HG02885 (cell line): ENCODE data around the gene PRR7.
A peak's percentile ranks its signal among the peaks of the same experiment; 100 is the strongest.

Experiments
- ATAC-seq: cut with Tn5 transposase; IDR thresholded peaks from one replicate; pipeline ENCODE4 v1.9.1; 2021; ENCODE audit warnings: mild to moderate bottlenecking; ENCODE audit not compliant: unreplicated experiment, poor library complexity

PRR7 gene

GRCh38 chr5:177421062-177421798 is 25.4 kb upstream of the PRR7 start:
- no peak for ATAC-seq

DNA sequence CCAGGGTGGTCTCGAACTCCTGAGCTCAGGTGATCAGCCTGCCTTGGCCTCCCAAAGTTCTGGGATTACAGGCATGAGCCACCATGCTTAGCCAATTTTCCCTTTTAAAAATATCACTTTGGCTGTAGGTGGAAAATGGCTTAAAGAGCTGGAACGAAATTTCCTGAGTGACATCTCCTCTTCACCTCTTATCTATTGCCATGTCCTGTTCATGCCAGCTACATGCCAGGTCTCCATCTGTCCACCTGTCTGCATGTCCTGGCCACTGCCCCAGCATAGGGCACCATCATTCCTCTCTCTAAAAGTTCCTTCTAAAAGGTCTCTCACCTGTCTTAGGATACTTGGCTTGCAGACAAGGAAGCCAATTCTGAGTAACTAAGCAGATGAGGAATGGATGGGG is 22.9 kb upstream of the PRR7 start:
- no peak for ATAC-seq

DNA sequence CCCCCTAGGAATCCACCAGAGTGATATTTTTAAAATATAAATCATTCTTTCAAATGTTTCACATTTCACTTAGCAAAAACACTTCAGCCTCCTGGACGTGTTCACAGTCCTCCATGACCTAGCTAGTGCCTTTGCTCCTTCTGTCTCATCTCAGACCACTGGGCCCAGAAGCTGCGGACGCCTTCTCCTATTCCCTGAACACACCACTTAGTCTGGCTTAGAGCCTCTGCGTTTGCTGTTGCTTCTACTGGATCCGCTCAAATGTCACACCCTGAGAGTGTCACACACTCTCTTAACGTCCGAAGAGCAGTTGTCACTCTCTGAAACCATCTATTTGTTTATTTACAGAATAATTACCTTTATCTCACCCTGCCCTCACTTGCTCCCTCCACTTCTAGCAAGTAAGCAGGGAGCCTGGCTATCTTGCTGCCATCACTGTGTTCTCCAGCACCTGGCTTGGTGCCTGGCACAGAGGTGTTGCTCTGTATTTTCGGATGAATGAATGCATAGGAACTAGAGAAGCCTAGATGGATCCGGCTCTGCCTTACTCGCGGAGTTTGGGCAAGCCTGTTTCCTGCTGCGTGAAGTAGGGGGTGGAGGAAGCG is 21.3 kb upstream of the PRR7 start:
- ATAC-seq: no peak

DNA sequence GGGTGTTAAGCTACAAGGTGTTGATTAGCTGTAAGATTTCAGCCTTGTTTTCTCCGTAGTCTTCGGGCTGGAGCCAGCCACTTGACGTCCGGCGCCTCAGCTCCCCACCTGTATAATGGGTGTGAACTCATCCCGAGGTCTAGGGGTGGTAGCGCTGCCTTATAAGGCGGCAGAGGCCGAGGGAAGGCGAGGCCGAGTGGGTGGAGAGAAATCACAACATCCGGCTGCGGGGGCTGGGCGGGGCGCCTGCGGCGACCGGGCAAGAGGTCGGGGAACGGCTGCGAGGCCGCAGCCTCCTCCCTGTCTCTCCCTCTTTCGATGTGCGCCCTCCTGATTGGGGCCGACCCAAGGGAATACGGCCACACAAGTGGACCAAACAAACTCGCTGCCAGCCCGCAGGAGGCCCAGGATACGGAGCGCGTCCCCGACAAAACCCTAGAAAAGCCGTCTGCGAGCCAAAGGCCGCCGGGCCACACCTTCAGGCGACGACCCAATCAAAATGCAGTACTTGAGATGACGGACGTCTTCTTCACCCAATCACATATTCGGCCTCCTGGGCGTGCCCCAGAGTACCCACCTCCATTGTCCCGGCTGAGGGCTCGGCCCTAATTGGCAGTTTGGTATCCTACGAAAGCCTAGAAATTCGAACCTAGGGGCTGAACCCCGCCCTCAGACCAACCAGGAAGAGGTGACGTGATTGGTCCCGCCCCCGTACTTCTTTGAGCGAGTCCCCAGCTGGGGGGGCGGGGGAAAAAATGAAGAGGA is 20.6 kb upstream of the PRR7 start:
- peak; percentile 80 for ATAC-seq

DNA sequence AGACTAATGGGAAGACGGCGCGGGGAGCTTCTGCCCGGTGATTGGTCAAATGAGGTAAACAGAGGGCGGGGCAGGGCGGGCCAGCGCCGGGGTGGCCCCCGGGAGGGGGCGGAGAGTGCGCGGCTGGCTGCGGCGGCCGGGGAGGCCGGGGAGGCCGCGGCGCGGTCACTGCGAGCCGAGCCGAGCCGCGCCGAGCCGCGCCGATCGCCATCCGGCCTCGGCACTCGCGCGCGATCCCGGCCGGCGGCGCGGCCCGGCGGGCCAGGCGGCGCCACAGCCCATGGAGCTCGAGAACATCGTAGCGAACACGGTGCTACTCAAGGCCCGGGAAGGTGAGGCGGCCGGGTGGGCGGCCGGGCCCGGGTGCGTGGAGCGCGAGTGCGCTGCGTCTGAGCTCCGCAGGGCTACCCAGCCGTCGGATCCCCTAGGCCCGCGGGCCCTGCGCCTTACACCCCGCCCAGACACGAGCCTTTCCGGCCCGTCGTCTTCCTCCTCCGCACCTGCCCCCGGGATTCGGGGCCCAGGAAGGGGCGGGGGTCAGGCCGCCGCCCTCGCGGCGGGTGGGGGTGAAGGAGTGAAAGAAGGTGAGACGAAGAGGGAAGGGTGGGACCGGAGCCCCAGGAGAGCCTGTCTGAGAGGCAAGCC is 19.9 kb upstream of the PRR7 start, which contains the start of gene GRK6:
TSS of gene GRK6 (plus strand) at position 111 of the 645 bp plus-strand sequence. CDS start at position 281, 170 bp downstream.
- peak; percentile 16 for ATAC-seq

DNA sequence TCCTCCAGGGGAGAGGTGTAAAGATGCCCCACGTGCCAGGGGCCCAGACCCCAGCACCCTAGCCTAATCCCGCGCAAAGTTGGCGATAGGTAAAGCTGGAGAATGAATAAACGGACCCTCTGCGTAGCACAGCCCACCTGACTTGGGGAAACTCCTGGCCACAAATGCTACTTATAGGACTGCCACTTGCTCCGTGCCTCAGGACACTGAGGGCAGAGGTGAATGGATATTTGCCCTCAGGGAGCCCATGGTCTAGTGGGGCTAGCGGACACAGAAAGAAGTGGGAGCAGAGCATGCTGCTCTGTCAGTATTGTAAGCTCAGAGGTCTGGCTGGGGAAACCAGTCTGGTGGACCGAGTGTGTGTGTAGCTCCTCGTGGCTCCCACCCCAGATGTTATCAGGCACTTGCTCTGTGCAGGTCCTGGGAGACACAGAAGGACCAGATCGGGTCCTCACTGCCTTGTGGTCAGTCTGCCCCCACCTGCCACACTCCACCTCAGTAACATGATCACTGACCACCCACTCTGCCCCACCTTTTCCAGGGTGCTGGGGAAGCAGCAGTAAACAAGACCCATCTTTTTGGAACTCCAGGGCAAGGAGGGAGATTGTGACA is 19.3 kb upstream of the PRR7 start:
- no peak for ATAC-seq

DNA sequence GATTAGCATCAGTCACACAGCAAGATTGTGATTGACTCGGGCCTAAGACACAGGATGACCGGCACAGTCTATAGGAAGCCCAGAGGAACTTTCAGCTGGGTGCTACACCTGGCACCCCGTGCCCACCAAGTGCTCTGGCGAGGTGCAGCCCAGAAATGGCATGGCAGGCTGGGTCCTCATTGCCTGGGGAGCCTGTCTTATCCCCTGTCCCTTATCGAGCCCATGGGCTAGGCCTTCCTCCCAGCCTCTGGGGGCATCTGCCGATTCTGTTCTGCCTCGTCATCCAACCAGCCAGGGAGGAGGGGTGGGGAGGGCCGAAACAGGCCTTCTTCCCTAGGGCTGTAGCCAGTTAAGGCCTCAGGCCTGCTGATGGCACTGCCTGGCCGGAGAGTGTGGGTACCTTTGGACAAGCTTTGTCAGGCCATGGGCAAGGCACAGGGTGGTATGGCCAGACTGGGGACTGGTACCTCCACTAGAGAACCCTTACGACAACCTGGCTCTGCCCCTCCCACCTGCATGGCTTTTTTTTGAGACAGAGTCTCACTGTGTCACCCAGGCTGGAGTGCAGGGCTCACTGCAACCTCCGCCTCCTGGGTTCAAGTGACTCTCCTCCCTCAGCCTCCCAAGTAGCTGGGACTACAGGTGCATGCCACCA is 18.6 kb upstream of the PRR7 start:
- ATAC-seq: no peak

- ATAC-seq: no peak
These were observed 17.9 kb upstream of the PRR7 start for GRCh38 chr5:177428574-177429217.

DNA sequence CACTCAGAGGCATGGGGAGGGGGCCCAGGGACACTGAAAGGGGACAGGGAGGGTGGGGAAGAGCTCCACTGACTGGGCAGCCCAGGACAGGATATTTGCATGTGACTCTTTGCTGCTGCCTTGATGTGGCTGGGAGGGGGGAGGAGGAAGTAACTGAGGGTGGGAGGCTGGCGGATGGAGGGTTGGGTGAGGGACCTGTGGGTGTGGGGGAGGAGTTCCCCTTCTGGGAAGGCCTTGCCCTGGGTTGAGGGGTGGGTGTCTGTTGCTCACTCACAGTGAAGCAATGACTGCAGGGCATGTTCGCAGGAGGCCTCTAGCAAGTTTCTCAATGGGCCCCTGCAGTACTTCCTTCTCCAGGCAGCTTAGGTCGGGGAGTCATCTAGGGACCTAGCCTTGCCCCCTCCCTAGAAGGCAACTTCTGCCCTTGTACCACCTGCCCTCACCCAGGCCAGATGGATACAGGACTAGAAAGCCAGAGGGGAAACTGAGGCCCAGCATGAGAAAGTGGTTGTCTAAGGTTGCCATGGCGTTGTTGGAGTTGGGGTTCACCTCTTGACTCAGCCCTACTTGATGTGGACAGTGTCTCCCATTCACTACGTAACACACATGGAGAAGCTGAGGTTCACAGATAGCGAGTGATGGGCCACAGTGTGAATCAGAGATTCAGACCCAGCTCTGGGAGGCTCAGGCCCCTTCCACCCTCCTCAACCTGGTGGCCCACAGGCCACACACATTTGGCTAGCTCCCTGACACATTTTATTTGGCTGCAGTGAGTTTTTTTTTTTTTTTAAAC is 17.2 kb upstream of the PRR7 start:
- no peak for ATAC-seq

DNA sequence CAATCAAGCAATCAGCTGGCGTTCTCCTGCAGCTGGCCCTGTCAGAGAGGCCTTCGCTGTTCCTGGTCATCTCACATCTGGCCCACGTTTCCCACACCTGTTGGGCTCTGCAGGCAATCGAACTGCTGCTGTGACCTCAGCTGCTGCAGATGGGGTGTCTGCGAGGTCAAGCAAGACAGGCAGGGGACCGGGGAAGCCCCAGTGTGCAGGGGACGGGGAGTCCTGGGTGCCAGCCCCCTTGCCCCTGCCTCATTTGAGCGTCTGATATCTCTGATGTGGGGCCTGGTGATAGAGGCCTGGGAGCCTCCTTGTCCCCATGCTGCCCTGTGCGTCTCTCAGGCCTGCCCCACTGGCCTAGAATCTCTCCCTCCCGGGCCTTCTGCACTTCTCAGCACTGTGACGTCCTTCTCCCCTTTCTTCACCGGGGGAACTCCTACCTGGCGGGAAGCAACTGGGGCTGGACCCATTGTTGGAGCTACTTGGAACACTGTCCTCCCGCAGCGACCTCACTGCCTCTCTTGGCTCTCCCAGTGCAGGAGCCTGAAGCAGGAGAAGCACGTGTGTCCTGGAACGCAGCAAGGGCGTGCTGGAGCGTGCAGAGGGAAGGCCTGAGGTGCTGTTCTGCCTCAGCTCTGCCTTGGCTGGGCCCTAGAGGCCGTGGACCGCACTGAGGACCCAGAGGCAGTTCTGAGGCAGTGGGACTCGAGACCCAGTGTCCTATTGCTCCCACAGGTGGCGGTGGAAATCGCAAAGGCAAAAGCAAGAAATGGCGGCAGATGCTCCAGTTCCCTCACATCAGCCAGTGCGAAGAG is 16.3 kb upstream of the PRR7 start:
- ATAC-seq: no peak

GRCh38 chr5:177430972-177431316 is 15.7 kb upstream of the PRR7 start:
- ATAC-seq: no peak

DNA sequence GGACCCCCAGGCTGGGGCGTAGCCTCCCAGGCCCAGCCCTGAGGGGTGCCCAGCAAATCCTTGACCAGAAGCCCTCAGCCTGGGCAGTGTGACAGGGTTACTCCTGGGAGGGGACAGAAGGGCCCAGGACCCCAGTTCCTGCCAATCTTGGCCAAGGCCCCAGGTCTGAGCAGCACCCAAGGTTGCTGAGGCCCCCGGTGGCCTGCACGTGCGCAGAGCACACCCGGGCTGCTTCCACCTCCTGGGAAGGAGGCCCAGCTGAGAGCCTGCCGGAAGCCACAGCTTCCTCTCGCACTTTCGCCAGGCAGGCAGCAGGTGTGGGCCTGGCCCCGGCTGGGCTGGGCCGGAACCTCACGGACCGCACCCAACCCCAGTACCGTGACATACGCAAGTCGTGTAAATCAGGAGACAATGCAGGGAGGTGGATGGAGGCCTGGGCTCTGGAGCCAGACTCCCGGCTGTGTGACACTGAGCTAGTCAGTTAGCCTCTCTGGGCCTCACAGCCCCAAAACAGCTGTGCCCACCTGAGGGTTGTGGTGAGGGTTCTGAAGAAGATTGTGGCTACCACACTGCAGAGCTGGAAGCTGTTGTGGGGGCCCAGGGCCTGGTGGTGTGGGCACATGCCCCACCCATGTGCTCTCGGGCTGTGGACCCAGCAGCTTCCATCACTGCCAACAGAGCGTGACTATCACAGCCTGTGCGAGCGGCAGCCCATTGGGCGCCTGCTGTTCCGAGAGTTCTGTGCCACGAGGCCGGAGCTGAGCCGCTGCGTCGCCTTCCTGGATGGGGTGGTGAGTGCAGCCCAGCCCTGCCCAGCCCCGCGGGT is 15.1 kb upstream of the PRR7 start:
- ATAC-seq: peak; percentile 41

GRCh38 chr5:177432143-177432838 is 14.3 kb upstream of the PRR7 start:
- ATAC-seq: no peak

GRCh38 chr5:177432839-177433657 is 13.6 kb upstream of the PRR7 start:
- no peak for ATAC-seq

- ATAC-seq: no peak
These were observed 12.9 kb upstream of the PRR7 start for GRCh38 chr5:177433658-177434217.
